HG02798 (cell line): Measurements from ENCODE around the gene LANCL3.
"Not testable (repeated sequence)": the region's sequence is repeated elsewhere in the genome, so short reads cannot be mapped to it uniquely, and the experiment has no call there.

Experiments
- ATAC-seq: cut with Tn5 transposase; IDR thresholded peaks from one replicate; pipeline ENCODE4 v1.9.1; 2021; ENCODE audit warnings: mild to moderate bottlenecking; ENCODE audit not compliant: unreplicated experiment, poor library complexity

Gene LANCL3

DNA sequence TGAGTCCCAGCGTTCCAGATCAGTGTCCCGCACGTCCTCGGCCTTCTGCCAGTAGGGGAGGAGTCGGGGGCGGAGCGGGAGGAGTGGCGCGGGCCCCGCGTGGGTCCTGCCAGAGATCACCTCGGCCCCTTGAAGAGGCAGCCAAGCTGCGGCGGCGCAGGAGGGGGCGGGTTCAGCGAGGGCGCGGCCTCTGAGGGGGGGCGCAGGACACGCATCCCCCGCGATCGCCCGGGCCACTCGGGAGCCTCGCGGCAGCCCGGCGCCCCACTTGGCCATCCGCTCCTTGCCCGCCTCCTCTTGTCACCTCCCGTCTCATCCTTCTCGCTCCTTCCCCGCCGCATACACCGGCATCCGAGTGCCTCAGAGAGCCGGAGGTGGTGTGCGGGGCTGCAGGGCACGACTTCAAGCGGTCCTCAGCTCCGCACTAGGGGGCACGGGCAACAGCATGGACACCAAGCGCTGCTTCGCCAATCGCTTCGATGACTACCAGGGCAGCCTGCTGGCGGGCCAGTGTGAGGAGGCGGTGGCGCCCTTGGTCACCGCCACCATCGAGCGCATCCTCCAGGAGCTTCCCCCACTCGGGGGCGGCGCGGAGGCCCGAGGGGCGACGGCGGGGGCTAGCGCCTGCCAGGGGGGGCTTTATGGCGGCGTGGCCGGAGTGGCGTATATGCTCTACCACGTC, at the start of gene LANCL3:
LANCL3 (plus strand) TSS at position 236 of the 682 bp plus-strand sequence; CDS start at position 446, 210 bp downstream.
- ATAC-seq = peak; percentile 30

GRCh38 chrX:37523673-37524072, 47.8 kb upstream of the LANCL3 start:
- ATAC-seq = not testable (repeated sequence)

DNA sequence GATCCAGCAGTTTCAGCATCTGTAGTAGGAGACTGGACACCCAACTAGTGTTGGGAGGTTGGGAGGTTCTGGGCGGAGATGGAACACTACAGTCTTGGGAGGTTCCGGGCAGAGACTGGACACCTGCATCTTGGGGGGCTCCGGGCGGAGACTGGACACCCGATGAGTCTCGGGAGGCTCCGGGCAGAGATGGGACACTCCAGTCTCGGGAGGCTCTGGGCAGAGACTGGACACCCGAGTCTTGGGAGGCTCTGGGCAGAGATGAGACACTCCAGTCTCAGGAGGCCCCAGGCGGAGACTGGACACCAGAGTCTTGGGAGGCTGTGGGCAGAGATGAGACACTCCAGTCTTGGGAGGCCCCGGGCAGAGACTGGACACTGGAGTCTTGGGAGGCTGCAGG, 29.5 kb upstream of the LANCL3 start:
- ATAC-seq = no peak

- no peak for ATAC-seq
Observed at GRCh38 chrX:37542791-37543190, 28.7 kb upstream of the LANCL3 start.

- no peak for ATAC-seq
Observed at GRCh38 chrX:37543324-37543723, 28.1 kb upstream of the LANCL3 start.

GRCh38 chrX:37544531-37544930, 26.9 kb upstream of the LANCL3 start:
- ATAC-seq = not testable (repeated sequence)

- no peak for ATAC-seq
Observed at GRCh38 chrX:37545066-37545465, 26.4 kb upstream of the LANCL3 start.

- ATAC-seq = not testable (repeated sequence)
Observed at GRCh38 chrX:37549619-37550018, 21.8 kb upstream of the LANCL3 start.

DNA sequence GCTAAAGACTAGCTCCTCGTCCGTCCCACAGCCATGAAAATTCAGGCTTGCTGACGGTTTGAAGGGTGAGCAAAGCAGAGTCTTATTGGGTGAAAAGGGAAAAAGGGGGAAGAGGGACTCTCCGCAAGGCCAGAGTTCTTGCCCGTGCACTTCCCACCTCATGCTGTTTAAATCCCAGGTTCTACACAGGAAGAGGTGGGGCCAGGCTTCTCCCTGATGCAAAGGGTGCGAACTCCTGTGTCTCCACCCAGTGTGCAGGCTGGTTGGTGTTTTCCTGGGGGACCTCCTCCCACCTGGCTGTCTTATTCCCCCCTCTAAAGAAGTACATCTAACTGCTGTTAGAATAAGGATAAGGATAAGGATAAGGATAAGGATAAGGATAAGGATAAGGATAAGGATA, 18.0 kb upstream of the LANCL3 start:
- ATAC-seq = no peak

GRCh38 chrX:37565254-37565653, 6.2 kb upstream of the LANCL3 start:
- not testable (repeated sequence) for ATAC-seq

GRCh38 chrX:37570349-37570748, 1.1 kb upstream of the LANCL3 start:
- ATAC-seq = not testable (repeated sequence)

DNA sequence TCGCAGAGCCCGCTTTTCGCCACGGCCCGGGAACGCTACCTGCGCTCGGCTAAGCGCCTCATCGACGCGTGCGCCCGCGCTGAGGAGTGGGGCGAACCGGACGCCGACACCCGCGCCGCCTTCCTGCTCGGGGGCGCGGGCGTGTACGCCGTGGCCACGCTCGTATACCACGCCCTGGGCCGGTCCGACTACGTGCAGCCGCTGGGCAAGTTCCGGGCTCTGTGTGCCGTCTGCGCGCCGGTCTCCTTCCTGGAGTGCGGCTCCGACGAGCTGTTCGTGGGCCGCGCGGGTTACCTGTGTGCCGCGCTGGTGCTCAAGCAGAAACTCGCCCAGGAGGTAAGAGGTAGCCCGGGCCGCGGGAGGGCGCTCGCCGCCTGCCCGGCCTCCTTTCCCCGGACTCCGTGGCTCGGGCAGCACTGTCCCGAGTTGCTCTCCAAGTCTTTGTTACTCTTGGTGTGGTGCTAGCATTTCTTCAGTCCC, 687 bp downstream of the LANCL3 start:
- ATAC-seq = peak; percentile 61

- ATAC-seq = not testable (repeated sequence)
Observed at GRCh38 chrX:37573121-37573520, 1.7 kb downstream of the LANCL3 start.

GRCh38 chrX:37578045-37578444, 6.6 kb downstream of the LANCL3 start:
- ATAC-seq = no peak

DNA sequence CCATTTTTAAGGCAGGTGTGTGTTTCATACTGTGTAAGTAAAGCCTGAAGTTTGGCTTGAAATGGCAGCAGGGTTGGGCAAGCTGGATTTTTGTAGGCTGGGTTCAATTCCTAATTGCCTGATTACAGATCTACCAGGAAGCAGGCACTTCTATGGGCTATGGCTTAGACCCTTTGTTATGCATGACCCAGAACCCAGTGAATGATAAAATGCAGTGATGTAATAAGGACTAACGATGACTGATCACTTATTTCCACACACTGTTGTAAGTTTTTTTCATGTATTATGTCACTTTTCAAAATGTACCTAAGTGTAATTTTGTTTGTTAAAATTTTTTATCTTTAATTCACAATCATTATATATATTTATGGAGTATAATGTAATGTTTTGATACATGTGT, 8.6 kb downstream of the LANCL3 start:
- no peak for ATAC-seq

- ATAC-seq = not testable (repeated sequence)
Observed at GRCh38 chrX:37587337-37587736, 15.9 kb downstream of the LANCL3 start.

DNA sequence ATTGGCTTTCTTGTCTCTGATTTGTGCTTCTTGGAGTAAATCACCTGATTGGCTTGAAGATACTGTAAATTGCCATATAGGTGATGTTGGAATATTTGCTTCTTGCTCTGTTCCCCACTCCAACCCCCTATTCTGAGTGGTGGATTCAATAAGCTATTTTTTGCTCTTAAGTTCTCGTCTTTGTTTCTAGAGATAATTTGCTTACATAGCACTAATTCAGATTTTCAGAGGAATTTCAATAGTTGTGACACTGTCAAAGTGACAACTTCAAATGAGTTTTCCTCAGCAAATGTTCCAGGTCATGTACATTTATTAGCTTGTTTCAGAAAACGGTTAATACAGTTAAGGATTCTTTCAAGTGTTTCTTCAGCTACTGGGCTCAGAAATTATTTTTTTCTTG, 18.6 kb downstream of the LANCL3 start:
- ATAC-seq = no peak

GRCh38 chrX:37594755-37595382, 23.4 kb downstream of the LANCL3 start:
- ATAC-seq = no peak

GRCh38 chrX:37599729-37600128, 28.3 kb downstream of the LANCL3 start:
- ATAC-seq = no peak

- ATAC-seq = no peak
Observed at GRCh38 chrX:37603938-37604409, 32.5 kb downstream of the LANCL3 start.

- ATAC-seq = no peak
Observed at GRCh38 chrX:37607243-37607642, 35.8 kb downstream of the LANCL3 start.

DNA sequence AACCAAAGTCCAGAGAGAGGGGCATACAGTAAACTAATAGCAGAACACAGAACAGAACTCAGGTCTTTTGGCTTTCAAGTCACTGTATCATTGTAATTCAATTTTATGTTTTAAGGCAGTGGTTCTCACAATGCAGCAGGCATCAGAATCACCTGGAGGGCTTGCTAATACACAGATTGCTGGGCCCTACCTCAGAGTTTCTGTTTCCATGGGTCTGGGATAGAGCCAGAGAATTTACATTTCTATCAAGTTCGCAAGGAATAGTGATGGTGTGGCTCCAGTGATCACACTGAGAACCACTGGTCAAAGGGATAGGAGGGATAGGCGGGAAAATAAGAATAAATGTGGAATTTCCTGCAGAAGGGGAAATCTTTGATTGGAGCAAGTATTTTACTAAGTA, 36.7 kb downstream of the LANCL3 start:
- no peak for ATAC-seq
